Fibroblast of the aortic adventitia (primary cell): Measurements from ENCODE around the gene KCNQ2. TPM values are rescaled to one million over a fixed set of nuclear protein-coding genes. Genes with fewer than 3 reads are reported as not detected.

ENCODE experiments used
- DNase-seq: peaks from one replicate; pipeline ENCODE4 v3.0.0-alpha.2; 2010; ENCODE audit warnings: low read depth
- H3K4me3 ChIP-seq: 2 replicates; pipeline ENCODE4 v1.5.1; 2011; ENCODE audit warnings: low read depth, mild to moderate bottlenecking, control low read depth, low read length, moderate library complexity
- CTCF ChIP-seq: IDR thresholded peaks from 2 replicates; pipeline ENCODE4 v1.5.1; 2011; ENCODE audit warnings: mild to moderate bottlenecking, low read length, control low read depth, inconsistent platforms; ENCODE audit not compliant: insufficient read depth
- total RNA-seq: library from RNA; depleted of rRNA; stranded (reverse); fragments of >200 nt; gene quantifications from 2 replicates; pipeline ENCODE4 v1.2.3, GENCODE V29; 2012; ENCODE audit warnings: low replicate concordance

KCNQ2 gene
- total RNA-seq, 1 donor, result not detected

DNA sequence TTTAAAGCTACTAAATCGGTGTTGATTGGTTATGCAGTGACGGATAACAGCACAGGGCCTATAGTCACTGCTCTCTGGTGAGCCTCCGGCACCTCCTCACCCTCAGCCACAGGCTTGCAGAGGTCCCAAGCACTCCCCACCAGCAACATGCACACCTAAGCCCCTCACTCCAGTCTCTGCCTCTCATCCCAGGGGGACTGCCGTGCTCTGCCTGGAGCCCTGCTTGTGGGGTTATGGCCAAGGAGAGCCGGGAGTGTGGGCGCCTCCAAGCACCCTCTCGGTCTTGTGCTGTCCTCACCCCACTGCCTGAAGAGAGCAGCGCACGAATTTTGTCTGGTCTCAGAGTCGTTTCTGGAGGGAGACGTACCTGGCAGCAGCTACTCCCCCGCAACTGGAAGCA is 33.3 kb upstream of the KCNQ2 start:
- no peak for TF ChIP-seq CTCF
- DNase-seq, result no peak

GRCh38 chr20:63505281-63505680 is 32.8 kb upstream of the KCNQ2 start:
- TF ChIP-seq CTCF, result no peak
- no peak for DNase-seq
- no peak overlapping the region for H3K4me3 ChIP-seq

More for the DNA sequence above, 33.3 kb upstream of the KCNQ2 start:
- H3K4me3 ChIP-seq, result no peak overlapping the region

- H3K4me3 ChIP-seq, result no peak overlapping the region
- no peak for DNase-seq
- no peak for TF ChIP-seq CTCF
Measured at GRCh38 chr20:63504642-63505041, 32.2 kb upstream of the KCNQ2 start.

DNA sequence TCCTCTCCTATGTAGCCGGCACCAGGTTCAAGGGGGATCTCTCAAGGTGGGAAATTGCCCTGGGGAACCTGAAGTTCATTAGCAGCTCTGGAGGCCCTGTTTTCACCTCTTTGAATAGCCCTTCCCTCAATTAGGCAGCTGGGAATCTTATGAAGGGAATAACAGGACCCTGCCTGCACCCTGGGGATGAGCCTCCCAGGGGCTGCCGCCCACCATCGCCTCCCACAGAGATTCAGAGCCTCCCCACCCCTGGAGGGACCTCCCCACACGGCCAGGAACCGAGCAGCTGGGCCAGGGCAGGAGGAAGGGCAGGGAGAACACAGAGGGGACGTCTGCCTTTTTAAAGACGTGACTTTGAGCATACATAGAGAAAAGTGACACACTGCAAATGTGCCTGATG is 31.1 kb upstream of the KCNQ2 start:
- no peak for TF ChIP-seq CTCF
- H3K4me3 ChIP-seq, result no peak overlapping the region
- no peak for DNase-seq

DNA sequence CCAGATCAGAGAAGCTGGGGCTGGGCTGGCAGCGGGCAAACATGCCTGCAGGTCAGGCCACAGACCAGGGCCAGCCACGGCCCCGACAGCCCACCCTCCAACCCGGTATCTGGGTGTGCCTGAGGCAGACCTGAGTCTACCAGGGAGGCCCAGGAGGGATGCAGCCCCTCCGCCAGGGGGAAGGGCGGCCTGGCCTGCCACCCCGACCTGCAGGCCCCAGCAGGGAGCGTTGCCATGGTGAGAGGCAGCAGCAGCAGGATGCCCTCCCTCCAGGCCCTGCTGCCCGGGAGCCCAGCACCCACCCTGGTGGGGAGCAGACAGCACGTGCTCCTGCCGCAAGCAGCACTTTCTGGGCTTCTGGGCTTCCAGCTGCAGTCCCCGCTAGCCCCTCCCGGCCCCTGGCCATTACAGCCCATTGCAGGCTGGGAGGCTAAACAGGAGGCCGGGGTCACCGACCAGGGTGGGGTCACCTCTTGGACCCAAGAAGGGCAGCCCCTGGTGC is 30.3 kb upstream of the KCNQ2 start:
- DNase-seq, result no peak
- no peak overlapping the region for H3K4me3 ChIP-seq
- TF ChIP-seq CTCF, result no peak

DNA sequence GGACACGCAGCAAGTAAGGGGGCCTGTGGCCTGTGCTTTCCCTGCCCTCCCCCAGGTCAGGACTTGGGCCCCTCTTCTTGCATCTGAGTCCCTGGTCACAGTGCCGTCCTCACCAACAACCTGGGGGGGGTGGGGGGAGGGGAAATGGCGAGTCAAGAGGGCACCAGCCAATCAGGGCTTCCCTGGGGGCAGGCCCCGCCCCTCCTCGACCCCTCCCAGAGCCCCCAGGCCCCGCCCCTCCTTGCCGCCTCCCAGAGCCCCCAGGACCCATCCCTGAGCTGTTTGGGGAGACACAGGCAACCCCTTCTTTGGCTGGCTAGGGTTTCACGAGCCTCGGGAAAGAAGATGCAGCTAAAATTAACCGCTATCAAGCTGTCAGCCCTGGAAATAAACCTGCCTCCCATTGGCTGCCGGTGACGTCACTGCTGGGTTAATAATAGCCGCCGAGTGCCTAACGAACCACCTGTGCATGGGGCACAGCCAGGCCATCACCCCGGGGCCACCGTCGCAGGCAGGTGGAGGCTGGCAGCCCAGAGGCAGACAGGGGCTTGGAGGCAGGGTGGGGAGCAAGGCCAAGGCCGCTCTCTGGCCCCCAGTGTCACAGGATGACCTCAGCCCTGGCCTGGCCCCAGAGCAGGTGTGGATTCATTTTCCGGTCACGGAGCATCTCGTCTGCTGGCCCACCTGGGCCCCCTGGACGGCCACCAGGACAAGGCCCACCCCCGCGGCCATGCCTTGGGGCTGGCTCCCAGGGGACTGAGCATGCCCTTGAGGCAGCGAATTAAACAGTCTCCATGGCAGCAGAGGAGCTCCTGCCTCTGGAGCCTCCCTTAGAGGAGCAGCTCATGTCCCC is 29.6 kb upstream of the KCNQ2 start:
- no peak for DNase-seq
- H3K4me3 ChIP-seq, result no peak overlapping the region
- TF ChIP-seq CTCF, result no peak
